Neural cell (in vitro differentiated cells): ENCODE results near the gene SLC35E4.

Experiments used
- EP300 ChIP-seq: fragments of 450-650 bp; conservative IDR thresholded peaks from 2 replicates; pipeline ENCODE4 v1.6.1; 2014; ENCODE audit warnings: antibody characterized with exemption, mild to moderate bottlenecking, moderate library complexity; ENCODE audit not compliant: poor library complexity, severe bottlenecking
- EZH2 ChIP-seq: fragments of 200-600, 300-800 bp; shearing (Covaris generic), sonication (generic); IDR thresholded peaks from 2 replicates; pipeline ENCODE4 v1.6.1; 2014; ENCODE audit warnings: antibody characterized with exemption, low read length, borderline replicate concordance, mild to moderate bottlenecking; ENCODE audit not compliant: insufficient read depth, poor library complexity, severe bottlenecking
- POLR2AphosphoS5 ChIP-seq: IDR thresholded peaks from 2 replicates; pipeline ENCODE4 v1.6.1; 2012
- RAD21 ChIP-seq: fragments of 450-650 bp; conservative IDR thresholded peaks from 2 replicates; pipeline ENCODE4 v1.6.1; 2014; ENCODE audit warnings: antibody characterized with exemption, mild to moderate bottlenecking, moderate library complexity
- TAF1 ChIP-seq: IDR thresholded peaks from 2 replicates; pipeline ENCODE4 v1.6.1; 2012; ENCODE audit warnings: low read depth
- TF ChIP-seq, protein P1 (sequence below): fragments of 450-650 bp; IDR thresholded peaks from 2 replicates; pipeline ENCODE4 v1.5.1; 2014; ENCODE audit warnings: antibody characterized with exemption, mild to moderate bottlenecking, moderate library complexity; ENCODE audit not compliant: poor library complexity, severe bottlenecking

DNA sequence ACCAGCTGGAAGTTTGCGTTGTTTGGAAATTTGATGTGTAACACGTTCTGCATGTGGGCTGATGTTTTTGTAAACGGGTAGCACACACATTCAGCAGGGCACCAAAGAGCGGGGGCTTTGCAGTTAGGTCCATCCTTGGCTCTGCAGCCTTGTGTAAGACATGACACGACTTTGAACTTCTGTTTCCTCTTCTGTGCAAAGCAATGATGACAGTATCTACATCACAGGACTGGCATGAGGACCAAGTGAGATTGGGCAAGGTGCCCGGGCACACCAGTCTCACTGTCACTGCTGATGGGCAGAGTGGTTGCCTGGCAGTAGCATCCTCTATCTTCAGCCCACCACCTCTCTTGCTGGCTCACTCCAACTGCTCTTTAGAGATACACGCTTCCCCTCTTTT lies 25.3 kb upstream of the SLC35E4 start:
- TF ChIP-seq TAF1 (no peak), RAD21 (no peak), POLR2AphosphoS5 (no peak), EZH2 (no peak), EP300 (no peak)
- TF ChIP-seq, protein P1, sequence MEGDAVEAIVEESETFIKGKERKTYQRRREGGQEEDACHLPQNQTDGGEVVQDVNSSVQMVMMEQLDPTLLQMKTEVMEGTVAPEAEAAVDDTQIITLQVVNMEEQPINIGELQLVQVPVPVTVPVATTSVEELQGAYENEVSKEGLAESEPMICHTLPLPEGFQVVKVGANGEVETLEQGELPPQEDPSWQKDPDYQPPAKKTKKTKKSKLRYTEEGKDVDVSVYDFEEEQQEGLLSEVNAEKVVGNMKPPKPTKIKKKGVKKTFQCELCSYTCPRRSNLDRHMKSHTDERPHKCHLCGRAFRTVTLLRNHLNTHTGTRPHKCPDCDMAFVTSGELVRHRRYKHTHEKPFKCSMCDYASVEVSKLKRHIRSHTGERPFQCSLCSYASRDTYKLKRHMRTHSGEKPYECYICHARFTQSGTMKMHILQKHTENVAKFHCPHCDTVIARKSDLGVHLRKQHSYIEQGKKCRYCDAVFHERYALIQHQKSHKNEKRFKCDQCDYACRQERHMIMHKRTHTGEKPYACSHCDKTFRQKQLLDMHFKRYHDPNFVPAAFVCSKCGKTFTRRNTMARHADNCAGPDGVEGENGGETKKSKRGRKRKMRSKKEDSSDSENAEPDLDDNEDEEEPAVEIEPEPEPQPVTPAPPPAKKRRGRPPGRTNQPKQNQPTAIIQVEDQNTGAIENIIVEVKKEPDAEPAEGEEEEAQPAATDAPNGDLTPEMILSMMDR: no peak
